ENCODE measurements around the gene TBC1D12.

TBC1D12 gene

DNA sequence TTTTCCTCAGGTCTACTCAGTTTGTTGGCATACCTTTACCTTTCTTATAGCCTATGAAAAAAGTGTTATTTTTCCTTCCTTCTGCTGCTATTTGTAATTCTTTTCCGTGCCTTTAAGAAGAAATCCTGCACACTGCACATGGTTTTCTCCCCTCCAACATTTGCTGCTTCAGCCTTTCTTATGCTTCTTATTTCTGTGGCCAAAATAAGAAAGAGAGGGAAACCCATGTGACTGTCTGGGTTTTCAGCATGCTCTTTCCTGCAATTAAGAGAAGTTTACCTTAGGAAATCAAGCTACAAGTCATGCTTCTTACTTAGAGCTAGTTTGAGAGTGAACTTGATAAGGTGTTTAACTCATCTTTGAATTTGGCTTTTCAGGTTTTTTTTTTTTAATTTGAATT lies 11.0 kb downstream of the TBC1D12 start:
- Histone ChIP-seq H3K4me3 (ENCODE audit: severe bottlenecking) (no peak overlapping the region), H3K9me3 (ENCODE audit: severe bottlenecking) (no peaks in the 10 kb centered on the region), H3K4me1 (ENCODE audit: insufficient read depth, poor library complexity, severe bottlenecking) (no peaks in the 10 kb centered on the region), H3K27ac (ENCODE audit: poor library complexity, severe bottlenecking) (no peak overlapping the region), H3K36me3 (ENCODE audit: low read depth) (no peaks in the 10 kb centered on the region), H3K27me3 (ENCODE audit: insufficient read depth, poor library complexity, severe bottlenecking) (no peaks in the 10 kb centered on the region)
- DNase-seq (ENCODE audit: low spot score) (no peak), ATAC-seq (ENCODE audit: low read depth) (no peak)
- TF ChIP-seq, protein P1, sequence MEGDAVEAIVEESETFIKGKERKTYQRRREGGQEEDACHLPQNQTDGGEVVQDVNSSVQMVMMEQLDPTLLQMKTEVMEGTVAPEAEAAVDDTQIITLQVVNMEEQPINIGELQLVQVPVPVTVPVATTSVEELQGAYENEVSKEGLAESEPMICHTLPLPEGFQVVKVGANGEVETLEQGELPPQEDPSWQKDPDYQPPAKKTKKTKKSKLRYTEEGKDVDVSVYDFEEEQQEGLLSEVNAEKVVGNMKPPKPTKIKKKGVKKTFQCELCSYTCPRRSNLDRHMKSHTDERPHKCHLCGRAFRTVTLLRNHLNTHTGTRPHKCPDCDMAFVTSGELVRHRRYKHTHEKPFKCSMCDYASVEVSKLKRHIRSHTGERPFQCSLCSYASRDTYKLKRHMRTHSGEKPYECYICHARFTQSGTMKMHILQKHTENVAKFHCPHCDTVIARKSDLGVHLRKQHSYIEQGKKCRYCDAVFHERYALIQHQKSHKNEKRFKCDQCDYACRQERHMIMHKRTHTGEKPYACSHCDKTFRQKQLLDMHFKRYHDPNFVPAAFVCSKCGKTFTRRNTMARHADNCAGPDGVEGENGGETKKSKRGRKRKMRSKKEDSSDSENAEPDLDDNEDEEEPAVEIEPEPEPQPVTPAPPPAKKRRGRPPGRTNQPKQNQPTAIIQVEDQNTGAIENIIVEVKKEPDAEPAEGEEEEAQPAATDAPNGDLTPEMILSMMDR (IDR thresholded peaks at IDR 0.05; ENCODE audit: poor library complexity, severe bottlenecking), result no peak

GRCh38 chr10:94416896-94417295 lies 14.6 kb downstream of the TBC1D12 start:
- ATAC-seq (ENCODE audit: low read depth), result no peak
- TF ChIP-seq, protein P1 (IDR thresholded peaks at IDR 0.05; ENCODE audit: poor library complexity, severe bottlenecking), result no peak
- DNase-seq (ENCODE audit: low spot score), result no peak

DNA sequence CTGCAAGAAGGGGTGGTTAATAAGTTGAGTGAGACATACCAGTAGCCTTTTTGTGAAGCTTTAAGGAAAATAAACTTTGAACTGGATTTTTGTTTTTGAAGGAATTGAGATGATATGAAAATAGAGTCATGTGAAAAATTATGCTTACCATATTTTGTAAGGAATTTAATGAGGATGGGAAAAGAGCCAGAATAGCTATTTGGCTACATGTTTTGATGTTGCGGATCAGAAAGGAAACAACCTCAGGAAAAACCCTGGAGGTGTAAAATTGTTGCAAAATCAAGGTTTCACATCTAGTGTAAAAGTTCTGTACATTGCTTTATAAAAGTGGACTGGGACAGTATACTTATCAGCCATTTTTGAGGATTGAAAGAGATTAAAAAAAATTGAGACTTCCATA lies 15.0 kb downstream of the TBC1D12 start:
- TF ChIP-seq, protein P1 (IDR thresholded peaks at IDR 0.05; ENCODE audit: poor library complexity, severe bottlenecking), result no peak
- H3K9me3 ChIP-seq (ENCODE audit: severe bottlenecking), result no peaks in the 10 kb centered on the region
- no peak overlapping the region for H3K27ac ChIP-seq (ENCODE audit: poor library complexity, severe bottlenecking)
- H3K27me3 ChIP-seq (ENCODE audit: insufficient read depth, poor library complexity, severe bottlenecking), result no peaks in the 10 kb centered on the region
- no peak overlapping the region for H3K4me3 ChIP-seq (ENCODE audit: severe bottlenecking)
- H3K4me1 ChIP-seq (ENCODE audit: insufficient read depth, poor library complexity, severe bottlenecking), result no peaks in the 10 kb centered on the region
- H3K36me3 ChIP-seq (ENCODE audit: low read depth), result no peaks in the 10 kb centered on the region
- no peak for DNase-seq (ENCODE audit: low spot score)
- no peak for ATAC-seq (ENCODE audit: low read depth)

More at GRCh38 chr10:94416896-94417295, 14.6 kb downstream of the TBC1D12 start:
- Histone ChIP-seq H3K36me3 (ENCODE audit: low read depth) (no peaks in the 10 kb centered on the region), H3K27ac (ENCODE audit: poor library complexity, severe bottlenecking) (no peak overlapping the region), H3K4me3 (ENCODE audit: severe bottlenecking) (no peak overlapping the region), H3K9me3 (ENCODE audit: severe bottlenecking) (no peaks in the 10 kb centered on the region), H3K4me1 (ENCODE audit: insufficient read depth, poor library complexity, severe bottlenecking) (no peaks in the 10 kb centered on the region), H3K27me3 (ENCODE audit: insufficient read depth, poor library complexity, severe bottlenecking) (no peaks in the 10 kb centered on the region)

- TF ChIP-seq, protein P1 (IDR thresholded peaks at IDR 0.05; ENCODE audit: poor library complexity, severe bottlenecking), result no peak
- no peaks in the 10 kb centered on the region for H3K36me3 ChIP-seq (ENCODE audit: low read depth)
- no peaks in the 10 kb centered on the region for H3K4me1 ChIP-seq (ENCODE audit: insufficient read depth, poor library complexity, severe bottlenecking)
- H3K9me3 ChIP-seq (ENCODE audit: severe bottlenecking), result no peaks in the 10 kb centered on the region
- H3K27ac ChIP-seq (ENCODE audit: poor library complexity, severe bottlenecking), result no peak overlapping the region
- H3K4me3 ChIP-seq (ENCODE audit: severe bottlenecking), result no peak overlapping the region
- H3K27me3 ChIP-seq (ENCODE audit: insufficient read depth, poor library complexity, severe bottlenecking), result no peaks in the 10 kb centered on the region
- no peak for DNase-seq (ENCODE audit: low spot score)
- ATAC-seq (ENCODE audit: low read depth), result no peak
Observed at GRCh38 chr10:94420516-94420915, 18.2 kb downstream of the TBC1D12 start.

- ATAC-seq (ENCODE audit: low read depth) (no peak), DNase-seq (ENCODE audit: low spot score) (no peak)
- peaks cover 3% of the 10 kb centered on the region; the same call in 1 of the 2 replicates for H3K36me3 ChIP-seq (ENCODE audit: low read depth)
- H3K4me3 ChIP-seq (ENCODE audit: severe bottlenecking), result no peak overlapping the region
- H3K9me3 ChIP-seq (ENCODE audit: severe bottlenecking), result no peaks in the 10 kb centered on the region
- TF ChIP-seq, protein P1 (IDR thresholded peaks at IDR 0.05; ENCODE audit: poor library complexity, severe bottlenecking), result no peak
- no peak overlapping the region for H3K27ac ChIP-seq (ENCODE audit: poor library complexity, severe bottlenecking)
- no peaks in the 10 kb centered on the region for H3K4me1 ChIP-seq (ENCODE audit: insufficient read depth, poor library complexity, severe bottlenecking)
- no peaks in the 10 kb centered on the region for H3K27me3 ChIP-seq (ENCODE audit: insufficient read depth, poor library complexity, severe bottlenecking)
Observed at GRCh38 chr10:94420998-94421528, 18.7 kb downstream of the TBC1D12 start.

Measured in RWPE2 (cell line).